HCT116 (cell line): Measurements from ENCODE around the gene ZCCHC17. TPM values are rescaled to one million over a fixed set of nuclear protein-coding genes. Genes with fewer than 3 reads are reported as not detected.

Experiments
- ATAC-seq: fragments of 200-7000 bp; cut with Tn5 transposase; 2 replicates; pipeline ENCODE4 v1.9.1; 2020; ENCODE audit warnings: mild to moderate bottlenecking, moderate library complexity
- BruUV-seq: library from RNA; stranded (reverse); fragments of 400-500 nt; replicated peaks from 2 replicates; lab custom pipeline; 2021; lab: Mats Ljungman, UMichigan
- CTCF ChIA-PET: fragments of 300-600 bp; sonication (Branson Sonifier 250); formaldehyde crosslinking; loops from one replicate; lab custom pipeline; 2021; ENCODE audit warnings: antibody characterized with exemption; lab: Charles Lee
- POLR2A ChIA-PET: fragments of 300-600, 350-600 bp; sonication (Branson Sonifier 250); formaldehyde crosslinking; loops from one replicate; lab custom pipeline; 2021; ENCODE audit warnings: antibody characterized with exemption; lab: Charles Lee
- RAD21 ChIA-PET, 2 experiments: fragments of 300-600 bp; sonication (Branson Sonifier 250); formaldehyde crosslinking; loops; one replicate each; lab custom pipeline; 2023; ENCODE audit warnings: low total read pairs in 2 of 2; ENCODE audit not compliant: uncharacterized antibody in 2 of 2, unreplicated experiment in 2 of 2, low non-redundant PET in 1 of 2; lab: Charles Lee
- DNase-seq: peaks from one replicate; pipeline ENCODE4 v3.0.0-alpha.2; 2010; ENCODE audit warnings: low read depth, low spot score
- H2AFZ ChIP-seq: fragments of 200-600 bp; shearing (Covaris generic), sonication (generic); 2 replicates; pipeline ENCODE4 v1.6.1; 2017; ENCODE audit warnings: low read depth, mixed run types, mixed read lengths, antibody characterized with exemption, low read length; ENCODE audit not compliant: poor library complexity, severe bottlenecking
- H3K27ac ChIP-seq: 2 replicates; pipeline ENCODE4 v1.5.1; 2012; ENCODE audit warnings: low read depth, low read length
- H3K27me3 ChIP-seq: fragments of 200-600 bp; sonication (generic); 2 replicates; pipeline ENCODE4 v1.6.1; 2016; ENCODE audit warnings: mixed run types, low read length, mixed read lengths; ENCODE audit not compliant: insufficient read depth
- H3K36me3 ChIP-seq, 2 experiments: fragments of 200-500 bp in 1 of 2; fragments of 200-600 bp in 1 of 2; sonication (Bioruptor generic) in 1 of 2; sonication (generic) in 1 of 2; 2 replicates each; pipeline versions ENCODE4 v1.5.1 to v1.6.1; 2014 to 2016; ENCODE audit warnings: low read length in 2 of 2, inconsistent platforms in 1 of 2, mixed read lengths in 1 of 2, mixed run types in 1 of 2; ENCODE audit not compliant: insufficient read depth in 2 of 2, control insufficient read depth in 1 of 2
- H3K4me1 ChIP-seq, 2 experiments: fragments of 200-600 bp in 1 of 2; sonication (generic) in 1 of 2; 2 replicates each; pipeline versions ENCODE4 v1.5.1 to v1.6.1; 2012 to 2017; ENCODE audit warnings: low read length in 2 of 2, inconsistent platforms in 1 of 2, mild to moderate bottlenecking in 1 of 2, mixed read lengths in 1 of 2, mixed run types in 1 of 2, moderate library complexity in 1 of 2; ENCODE audit not compliant: insufficient read depth in 2 of 2, control insufficient read depth in 1 of 2
- H3K4me2 ChIP-seq: fragments of 200-600 bp; sonication (generic); 2 replicates; pipeline ENCODE4 v1.6.1; 2017; ENCODE audit warnings: mixed run types, low read length, mixed read lengths
- H3K4me3 ChIP-seq, 2 experiments: fragments of 200-600 bp in 1 of 2; sonication (generic) in 1 of 2; replicated peaks in 1 of 2; 2 replicates each; pipeline ENCODE4 v1.5.1; 2011 to 2016; ENCODE audit warnings: low read length in 2 of 2, control low read depth in 1 of 2, low read depth in 1 of 2, mild to moderate bottlenecking in 1 of 2, mixed read lengths in 1 of 2, mixed run types in 1 of 2
- H3K79me2 ChIP-seq: fragments of 200-600 bp; sonication (generic); 2 replicates; pipeline ENCODE4 v1.6.1; 2017; ENCODE audit warnings: mild to moderate bottlenecking, mixed run types, low read length, moderate library complexity, mixed read lengths; ENCODE audit not compliant: insufficient read depth
- H3K9ac ChIP-seq: fragments of 200-600 bp; sonication (generic); 2 replicates; pipeline ENCODE4 v1.6.1; 2016; ENCODE audit warnings: low read length, mixed read lengths
- H3K9me2 ChIP-seq: fragments of 200-600 bp; sonication (generic), shearing (Covaris generic); 2 replicates; pipeline ENCODE4 v1.6.1; 2017; ENCODE audit warnings: mixed run types, mild to moderate bottlenecking, moderate library complexity; ENCODE audit not compliant: insufficient read depth
- H3K9me3 ChIP-seq, 2 experiments: fragments of 200-500 bp in 1 of 2; fragments of 200-600 bp in 1 of 2; sonication (Bioruptor generic) in 1 of 2; sonication (generic) in 1 of 2; 2 replicates each; pipeline ENCODE4 v1.6.1; 2014 to 2017; ENCODE audit warnings: low read length in 2 of 2, mixed read lengths in 2 of 2, inconsistent platforms in 1 of 2, low read depth in 1 of 2, mild to moderate bottlenecking in 1 of 2, mixed run types in 1 of 2, moderate library complexity in 1 of 2; ENCODE audit not compliant: control insufficient read depth in 1 of 2, insufficient read depth in 1 of 2
- H4K20me1 ChIP-seq: fragments of 200-600 bp; sonication (generic), shearing (Covaris generic); 2 replicates; pipeline ENCODE4 v1.6.1; 2017; ENCODE audit warnings: mixed run types, mild to moderate bottlenecking, moderate library complexity; ENCODE audit not compliant: insufficient read depth
- ATF3 ChIP-seq: IDR thresholded peaks from 2 replicates; pipeline ENCODE4 v1.6.1; 2012
- CEBPB ChIP-seq: IDR thresholded peaks from 2 replicates; pipeline ENCODE4 v1.6.1; 2012; ENCODE audit warnings: low read depth
- CTCF ChIP-seq, 3 experiments: fragments of 200-600 bp in 1 of 3; sonication (generic) in 1 of 3; IDR thresholded peaks in 2 of 3; conservative IDR thresholded peaks in 1 of 3; 2 replicates each; pipeline ENCODE4 v1.5.1; 2012 to 2017; ENCODE audit warnings: low read depth in 2 of 3, low read length in 2 of 3, antibody characterized with exemption in 1 of 3, borderline replicate concordance in 1 of 3, control low read depth in 1 of 3, mild to moderate bottlenecking in 1 of 3, mixed read lengths in 1 of 3, mixed run types in 1 of 3, moderate library complexity in 1 of 3; ENCODE audit not compliant: insufficient read depth in 1 of 3
- FOSL1 ChIP-seq: IDR thresholded peaks from 2 replicates; pipeline ENCODE4 v1.6.1; 2012; ENCODE audit warnings: low read depth
- JUND ChIP-seq: IDR thresholded peaks from 2 replicates; pipeline ENCODE4 v1.6.1; 2012
- SIN3A ChIP-seq: IDR thresholded peaks from 2 replicates; pipeline ENCODE4 v1.6.1; 2012; ENCODE audit warnings: low read depth
- SP1 ChIP-seq: IDR thresholded peaks from 2 replicates; pipeline ENCODE4 v1.6.1; 2012; ENCODE audit warnings: low read depth
- YY1 ChIP-seq: IDR thresholded peaks from 2 replicates; pipeline ENCODE4 v1.6.1; 2011; ENCODE audit warnings: low read length, low read depth, moderate library complexity, mild to moderate bottlenecking; ENCODE audit not compliant: insufficient replicate concordance; ENCODE audit errors: extremely low read depth
- ZBTB33 ChIP-seq: IDR thresholded peaks from 2 replicates; pipeline ENCODE4 v1.6.1; 2011; ENCODE audit warnings: mild to moderate bottlenecking, low read length, moderate library complexity; ENCODE audit not compliant: insufficient replicate concordance; ENCODE audit errors: extremely low read depth
- intact Hi-C: fragments of 100-400 bp; cut with micrococcal nuclease; formaldehyde crosslinking; loops from 2 replicates; pipeline ENCODE4 v1.10.0; 2022
- total RNA-seq: library from RNA; stranded (reverse); gene quantifications from one replicate; pipeline ENCODE4 v1.2.1, GENCODE V29; 2021; ENCODE audit not compliant: unreplicated experiment

Gene ZCCHC17
- total RNA-seq, 1 experiment from 2014 or later, result 27.8 TPM

- ChIA-PET POLR2A (interaction anchor here (1.8 kb wide), 1 partner anchor 151 kb away, joined by 4 read pairs; no protein-coding TSS in a partner anchor), CTCF (interaction anchor here (1.2 to 4.2 kb wide), 7 partner anchors 11 to 392 kb away, joined by 3 to 98 read pairs (median 6); no protein-coding TSS in a partner anchor)
- no TSS peak for BruUV-seq
- no peaks in the 10 kb centered on the region for H3K27me3 ChIP-seq
- no peaks in the 10 kb centered on the region for H3K9me3 ChIP-seq
- H4K20me1 ChIP-seq, result no peaks in the 10 kb centered on the region
- intact Hi-C loops, result no loop called here
- H3K9ac ChIP-seq, result no peak overlapping the region
- TF ChIP-seq SP1 (peak; percentile 31; the same call in 1 of the 2 replicates), CTCF (IDR thresholded peaks at IDR 0.05 in 2 of 3, conservative IDR thresholded peaks at IDR 0.05 in 1 of 3; ENCODE audit: borderline replicate concordance in 1 of 3, insufficient read depth in 1 of 3, low read depth in 2 of 3, low read length in 2 of 3) (no peak), JUND (0 out of 2 replicates have a peak, but pooled peaks have one; percentile 27), ATF3 (no peak), CEBPB (no peak), YY1 (no peak), FOSL1 (peak; percentile 38), SIN3A (no peak), ZBTB33 (no peak)
- TF ChIP-seq, all 23 proteins: peak for 3
- peak overlapping the region; percentile 5; the same call in 1 of the 2 replicates for H3K27ac ChIP-seq
- RAD21 ChIA-PET, result interaction anchor here (1.3 to 2.4 kb wide), 4 partner anchors 24 to 152 kb away, joined by 3 to 12 read pairs (median 8); no protein-coding TSS in a partner anchor
- H3K4me2 ChIP-seq, result peak overlapping the region; percentile 62
- H3K4me3 ChIP-seq, result peak overlapping the region in 1 of 2 experiments; percentile 10; a peak in 1 of 4 replicates
- DNase-seq (peak; percentile 40), ATAC-seq (peak; percentile 44)
- no peaks in the 10 kb centered on the region for H3K79me2 ChIP-seq
- H3K4me1 ChIP-seq, result peaks cover 6 to 46% of the 10 kb centered on the region in 2 experiments; a peak in 2 of 4 replicates
- H3K36me3 ChIP-seq, result no peaks in the 10 kb centered on the region
- no peaks in the 10 kb centered on the region for H3K9me2 ChIP-seq
- H2AFZ ChIP-seq, result peak overlapping the region; percentile 64
Measured at GRCh38 chr1:31397360-31398095, 100.7 kb downstream of the ZCCHC17 start.
